Gastrocnemius medialis (tissue), 4 donors: ENCODE data around the gene AWAT2. TPM values are rescaled to one million over a fixed set of nuclear protein-coding genes. Genes with fewer than 3 reads are reported as not detected.
A peak's percentile ranks its signal among the peaks of the same experiment; 100 is the strongest.

Source experiments
- ATAC-seq, 2 donors: fragments of 150-250 bp; one replicate each; pipeline ENCODE4 v1.9.1; 2016
- DNase-seq, 2 donors: peaks; one replicate each; pipeline ENCODE4 v3.0.0-alpha.2; 2019
- H3K27ac ChIP-seq, 4 donors: fragments of 200-600 bp; sonication (generic); 1 replicate in 1 of 4; 2 replicates in 3 of 4; pipeline ENCODE4 v1.5.1; 2016 to 2018; ENCODE audit warnings: mild to moderate bottlenecking in 2 of 4, moderate library complexity in 1 of 4
- H3K27me3 ChIP-seq, 3 donors: fragments of 200-600 bp; sonication (generic) in 2 of 3; 1 replicate in 1 of 3; 2 replicates in 2 of 3; pipeline versions ENCODE4 v1.5.1 to v1.6.0; 2016 to 2019; ENCODE audit warnings: mild to moderate bottlenecking in 1 of 3, moderate library complexity in 1 of 3
- H3K36me3 ChIP-seq, 2 donors: fragments of 200-600 bp; sonication (generic) in 1 of 2; one replicate each; pipeline ENCODE4 v1.5.1; 2017 to 2018
- H3K4me1 ChIP-seq, 2 donors: fragments of 200-600 bp; sonication (generic) in 1 of 2; one replicate each; pipeline ENCODE4 v1.5.1; 2016 to 2017; ENCODE audit warnings: mild to moderate bottlenecking in 2 of 2
- H3K4me3 ChIP-seq, 4 donors: fragments of 200-600 bp; sonication (generic) in 3 of 4; 1 replicate in 1 of 4; 2 replicates in 3 of 4; pipeline ENCODE4 v1.5.1; 2016 to 2019; ENCODE audit warnings: mild to moderate bottlenecking in 2 of 4
- H3K9me3 ChIP-seq, 3 donors: fragments of 200-600 bp; sonication (generic) in 2 of 3; 1 replicate in 1 of 3; 2 replicates in 2 of 3; pipeline ENCODE4 v1.5.1; 2016 to 2019
- POLR2A ChIP-seq, 2 donors: fragments of 450-650 bp; IDR thresholded peaks; one replicate each; pipeline ENCODE4 v1.6.1; 2017; ENCODE audit warnings: antibody characterized with exemption in 2 of 2, mild to moderate bottlenecking in 2 of 2, moderate library complexity in 2 of 2
- in situ Hi-C, 4 donors: fragments of 200-750 bp; cut with MboI; loops; one replicate each; pipeline versions ENCODE4 v1.15.0 to v1.8.0; 2017; ENCODE audit warnings: low sequenced_read_pairs in 4 of 4
- intact Hi-C: fragments of 100-400 bp; cut with DNase I; formaldehyde crosslinking; loops from one replicate; pipeline ENCODE4 v1.15.1; 2023; ENCODE audit warnings: low total_unique reads
- total RNA-seq, 4 donors: library from RNA; depleted of rRNA; stranded (reverse); fragments of >200 nt; gene quantifications; one replicate each; pipeline versions ENCODE4 v1.1.0 to v1.2.3, GENCODE V29; 2016
- TF ChIP-seq, protein P1 (sequence below), 5 experiments: fragments of 450-650 bp in 3 of 5; fragments of 200-600 bp in 2 of 5; sonication (generic) in 2 of 5; IDR thresholded peaks in 4 of 5; conservative IDR thresholded peaks in 1 of 5; 1 replicate in 4 of 5; 2 replicates in 1 of 5; pipeline ENCODE4 v1.5.1; 2016 to 2019; ENCODE audit warnings: antibody characterized with exemption in 5 of 5, mild to moderate bottlenecking in 3 of 5, moderate library complexity in 3 of 5

AWAT2 gene
- total RNA-seq, 4 donors from 2014 or later, result not detected

DNA sequence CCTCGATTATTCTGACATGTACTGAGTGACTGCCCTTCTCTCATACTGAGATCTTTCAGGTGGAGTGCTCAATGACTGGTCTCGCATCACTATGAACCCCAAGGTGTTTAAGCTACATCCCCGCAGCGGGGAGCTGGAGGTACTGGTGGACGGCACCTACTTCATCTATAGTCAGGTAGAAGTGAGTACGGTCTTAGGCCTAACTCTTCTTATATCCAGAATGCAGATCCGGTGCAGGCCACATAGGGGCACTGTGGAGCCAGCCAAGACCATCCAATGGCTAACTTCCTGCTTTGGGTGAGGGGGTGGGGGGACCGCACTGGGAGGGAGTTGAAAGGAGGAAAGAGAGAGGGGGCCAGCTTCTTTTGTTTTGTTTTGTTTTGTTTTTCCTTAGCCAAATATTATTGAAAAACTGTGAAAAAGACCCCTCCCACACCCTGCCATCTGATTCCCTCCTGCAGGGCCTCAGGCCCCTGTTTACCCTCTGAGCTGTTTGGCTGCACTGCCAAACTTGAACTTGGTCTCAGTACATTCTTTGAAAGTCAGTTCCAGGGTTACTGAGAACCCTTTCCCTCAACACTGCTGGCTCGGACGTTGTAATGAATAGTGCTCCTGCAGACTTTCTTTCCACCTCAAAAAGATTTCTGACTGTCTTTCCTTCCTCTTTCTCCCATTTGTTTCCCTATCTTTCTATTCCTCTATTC is 16.2 kb downstream of the AWAT2 start:
- no peaks in the 10 kb centered on the region for H3K4me1 ChIP-seq
- TF ChIP-seq POLR2A (IDR thresholded peaks at IDR 0.05), result no peak
- TF ChIP-seq, protein P1, sequence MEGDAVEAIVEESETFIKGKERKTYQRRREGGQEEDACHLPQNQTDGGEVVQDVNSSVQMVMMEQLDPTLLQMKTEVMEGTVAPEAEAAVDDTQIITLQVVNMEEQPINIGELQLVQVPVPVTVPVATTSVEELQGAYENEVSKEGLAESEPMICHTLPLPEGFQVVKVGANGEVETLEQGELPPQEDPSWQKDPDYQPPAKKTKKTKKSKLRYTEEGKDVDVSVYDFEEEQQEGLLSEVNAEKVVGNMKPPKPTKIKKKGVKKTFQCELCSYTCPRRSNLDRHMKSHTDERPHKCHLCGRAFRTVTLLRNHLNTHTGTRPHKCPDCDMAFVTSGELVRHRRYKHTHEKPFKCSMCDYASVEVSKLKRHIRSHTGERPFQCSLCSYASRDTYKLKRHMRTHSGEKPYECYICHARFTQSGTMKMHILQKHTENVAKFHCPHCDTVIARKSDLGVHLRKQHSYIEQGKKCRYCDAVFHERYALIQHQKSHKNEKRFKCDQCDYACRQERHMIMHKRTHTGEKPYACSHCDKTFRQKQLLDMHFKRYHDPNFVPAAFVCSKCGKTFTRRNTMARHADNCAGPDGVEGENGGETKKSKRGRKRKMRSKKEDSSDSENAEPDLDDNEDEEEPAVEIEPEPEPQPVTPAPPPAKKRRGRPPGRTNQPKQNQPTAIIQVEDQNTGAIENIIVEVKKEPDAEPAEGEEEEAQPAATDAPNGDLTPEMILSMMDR (IDR thresholded peaks at IDR 0.05 in 4 of 5, conservative IDR thresholded peaks at IDR 0.05 in 1 of 5), result peak in 4 of 5 experiments; percentile 13 to 52 (median 29)
- H3K27me3 ChIP-seq, result no peaks in the 10 kb centered on the region
- no peak overlapping the region for H3K27ac ChIP-seq
- ATAC-seq (no peak), DNase-seq (no peak)
- no peaks in the 10 kb centered on the region for H3K9me3 ChIP-seq
- in situ Hi-C loops, result loop anchor here in 2 of 4 donors (5.0 to 25.0 kb wide), 3 partner anchors 61 to 496 kb away; no protein-coding TSS in a partner anchor
- intact Hi-C loops, result no loop called here
- H3K36me3 ChIP-seq, result no peaks in the 10 kb centered on the region
- no peak overlapping the region for H3K4me3 ChIP-seq

DNA sequence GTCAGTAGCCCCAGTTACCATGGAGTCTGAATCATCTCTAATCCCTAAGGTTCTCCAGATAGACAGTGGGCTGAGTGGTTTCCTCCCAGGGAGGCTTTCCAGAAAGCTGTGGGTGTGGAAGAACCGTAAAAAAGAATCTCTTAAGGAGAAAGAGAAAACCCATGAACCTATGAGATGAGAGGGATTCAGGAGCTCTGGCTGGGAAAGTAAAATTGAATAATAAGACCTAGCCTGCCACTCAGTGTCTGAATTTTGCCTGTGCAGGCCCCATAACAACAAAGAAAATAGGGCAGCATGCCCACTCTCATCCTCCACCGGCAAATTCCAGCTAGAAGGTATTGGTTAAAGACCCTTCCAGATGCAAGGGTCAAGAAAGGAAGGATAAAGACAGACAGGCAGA is 16.9 kb downstream of the AWAT2 start:
- Histone ChIP-seq H3K9me3 (no peaks in the 10 kb centered on the region), H3K36me3 (no peaks in the 10 kb centered on the region), H3K27ac (no peak overlapping the region), H3K27me3 (no peaks in the 10 kb centered on the region), H3K4me1 (no peaks in the 10 kb centered on the region), H3K4me3 (no peak overlapping the region)
- in situ Hi-C loops (loop anchor here in 2 of 4 donors (5.0 to 25.0 kb wide), 3 partner anchors 62 to 495 kb away; no protein-coding TSS in a partner anchor), intact Hi-C loops (no loop called here)
- DNase-seq, result no peak
- ATAC-seq, result no peak
- no peak for TF ChIP-seq POLR2A (IDR thresholded peaks at IDR 0.05)
- TF ChIP-seq, protein P1 (IDR thresholded peaks at IDR 0.05 in 4 of 5, conservative IDR thresholded peaks at IDR 0.05 in 1 of 5), result no peak

DNA sequence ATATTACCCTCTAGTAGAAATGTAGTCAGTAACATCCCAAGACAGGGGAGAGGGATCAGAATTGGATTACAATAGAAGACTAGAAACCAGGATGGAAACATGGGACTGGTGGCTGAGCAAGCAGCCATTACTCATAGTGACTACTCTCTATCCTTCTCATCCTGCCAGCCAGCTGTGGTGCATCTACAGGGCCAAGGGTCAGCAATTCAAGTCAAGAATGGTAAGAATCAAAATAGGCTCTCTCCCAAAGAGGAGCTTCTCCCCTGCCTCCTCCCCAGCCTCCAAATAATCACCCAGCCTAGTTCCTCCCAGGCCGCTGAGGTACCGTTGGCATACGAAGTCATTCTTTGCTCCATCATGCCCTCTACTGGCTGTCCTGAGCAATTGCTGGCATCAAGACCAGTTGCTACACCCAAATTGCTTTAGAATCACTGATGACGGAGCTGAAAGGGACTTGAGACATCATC is 19.4 kb downstream of the AWAT2 start:
- DNase-seq (peak in 1 of 2 donors; percentile 14), ATAC-seq (peak; percentile 49 to 56)
- Histone ChIP-seq H3K36me3 (no peaks in the 10 kb centered on the region), H3K27ac (no peak overlapping the region), H3K4me1 (no peaks in the 10 kb centered on the region), H3K4me3 (no peak overlapping the region), H3K27me3 (no peaks in the 10 kb centered on the region), H3K9me3 (no peaks in the 10 kb centered on the region)
- in situ Hi-C loops, result loop anchor here in 2 of 4 donors (5.0 to 25.0 kb wide), 3 partner anchors 64 to 493 kb away; no protein-coding TSS in a partner anchor
- intact Hi-C loops, result loop anchor here (2.0 kb wide), 1 partner anchor 492 kb away; no protein-coding TSS in a partner anchor
- no peak for TF ChIP-seq POLR2A (IDR thresholded peaks at IDR 0.05)
- TF ChIP-seq, protein P1 (IDR thresholded peaks at IDR 0.05 in 4 of 5, conservative IDR thresholded peaks at IDR 0.05 in 1 of 5), result peak in 4 of 5 experiments; percentile 45 to 65 (median 61)

DNA sequence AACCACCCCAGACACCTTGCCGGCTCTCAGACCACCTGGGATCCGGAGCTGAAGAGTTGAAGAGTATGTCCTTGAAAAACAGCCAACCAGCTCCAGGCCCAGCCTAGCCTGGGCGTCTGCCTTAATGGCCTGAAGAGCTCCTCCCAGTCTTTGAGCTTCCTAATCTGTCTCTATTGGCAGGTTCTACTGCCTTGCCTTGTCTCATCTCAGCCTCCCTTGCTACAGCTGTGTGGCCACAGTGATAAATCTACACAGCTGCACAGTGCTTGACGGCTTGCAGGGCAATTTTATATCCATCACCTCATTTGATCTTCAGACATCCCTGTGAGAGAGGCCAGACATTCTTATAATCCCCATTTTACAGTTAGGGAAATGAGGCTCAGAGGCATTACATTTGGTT is 19.9 kb downstream of the AWAT2 start:
- Histone ChIP-seq H3K27me3 (no peaks in the 10 kb centered on the region), H3K27ac (no peak overlapping the region), H3K4me1 (no peaks in the 10 kb centered on the region), H3K9me3 (no peaks in the 10 kb centered on the region), H3K36me3 (no peaks in the 10 kb centered on the region), H3K4me3 (no peak overlapping the region)
- in situ Hi-C loops (loop anchor here in 2 of 4 donors (5.0 to 25.0 kb wide), 3 partner anchors 65 to 493 kb away; no protein-coding TSS in a partner anchor), intact Hi-C loops (loop anchor here (2.0 to 10.0 kb wide), 2 partner anchors 415 to 491 kb away; partner anchors contain the start of gene EDA)
- no peak for ATAC-seq
- no peak for DNase-seq
- TF ChIP-seq, protein P1 (IDR thresholded peaks at IDR 0.05 in 4 of 5, conservative IDR thresholded peaks at IDR 0.05 in 1 of 5), result no peak
- no peak for TF ChIP-seq POLR2A (IDR thresholded peaks at IDR 0.05)
